H1 (cell line): ENCODE data around the gene PGM2L1. TPM values are rescaled to one million over a fixed set of nuclear protein-coding genes. Genes with fewer than 3 reads are reported as not detected.

Experiments
- BCL11A ChIP-seq, 2 experiments: IDR thresholded peaks; one replicate each; pipeline ENCODE4 v1.6.1; 2011; ENCODE audit warnings: low read depth in 2 of 2, low read length in 2 of 2, mild to moderate bottlenecking in 2 of 2
- CHD1 ChIP-seq: IDR thresholded peaks from 2 replicates; pipeline ENCODE4 v1.6.1; 2012; ENCODE audit warnings: low read depth, low read length, improper control_type of control experiment
- HDAC6 ChIP-seq: IDR thresholded peaks from one replicate; pipeline ENCODE4 v1.7.1; 2012; ENCODE audit warnings: low read depth, mild to moderate bottlenecking, inconsistent platforms, low read length, moderate library complexity
- SIRT6 ChIP-seq: IDR thresholded peaks from one replicate; pipeline ENCODE4 v1.7.1; 2012; ENCODE audit warnings: low read length, inconsistent platforms
- SIX5 ChIP-seq: IDR thresholded peaks from 2 replicates; pipeline ENCODE4 v1.6.1; 2011; ENCODE audit warnings: mild to moderate bottlenecking, low read depth, low read length
- polyA plus RNA-seq, 7 experiments: library from polyadenylated mRNA; depleted of rRNA in 3 of 7; stranded (reverse) in 5 of 7; unstranded in 2 of 7; fragments of >200 nt in 5 of 7; fragments of 200-250 nt in 2 of 7; gene quantifications; 1 replicate in 5 of 7; 2 replicates in 1 of 7; 4 replicates in 1 of 7; pipeline versions ENCODE4 v1.2.1 to v1.2.3, GENCODE V29; 2011 to 2013; ENCODE audit warnings: missing spikeins in 2 of 7, mixed read lengths in 2 of 7
- total RNA-seq: library from RNA; stranded (reverse); fragmentation: NEBNext Ultra II Directional; extraction: Animal tissue kit (Norgen Biotek cat#: 25700); gene quantifications from 2 replicates; pipeline ENCODE4 v1.2.1, GENCODE V29; 2021
- TF ChIP-seq, protein P1 (sequence below): fragments of 300-600 bp; sonication (generic); IDR thresholded peaks from 2 replicates; pipeline ENCODE4 v1.7.1; 2012; ENCODE audit warnings: low read length, moderate library complexity, mild to moderate bottlenecking, inconsistent platforms; ENCODE audit not compliant: insufficient replicate concordance

The PGM2L1 gene
- total and polyA plus RNA-seq, 2 of the 8 experiments (the other 6 are each of a cell fraction or from before 2014, with no cell fraction given) = 5.0 to 42.7 TPM

DNA sequence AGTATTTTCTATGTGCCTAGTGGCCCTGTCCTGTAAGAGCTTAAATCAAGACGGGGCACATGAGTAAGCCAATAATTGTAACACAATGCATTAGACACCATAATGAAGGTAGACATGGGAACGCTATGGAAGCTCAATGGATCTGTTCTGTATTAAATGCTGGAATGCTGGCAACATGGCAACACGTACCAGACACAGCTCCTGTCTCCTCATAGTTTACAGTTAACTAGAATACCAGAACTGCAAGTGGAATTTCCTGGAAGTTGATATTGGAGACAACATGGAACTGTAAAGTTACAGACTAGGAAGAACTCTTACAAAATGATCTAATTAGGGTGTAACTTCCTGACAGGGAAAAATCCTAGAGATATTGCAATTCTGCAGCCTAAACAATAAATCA lies 99.2 kb downstream of the PGM2L1 start (continued):
- TF ChIP-seq, protein P1, sequence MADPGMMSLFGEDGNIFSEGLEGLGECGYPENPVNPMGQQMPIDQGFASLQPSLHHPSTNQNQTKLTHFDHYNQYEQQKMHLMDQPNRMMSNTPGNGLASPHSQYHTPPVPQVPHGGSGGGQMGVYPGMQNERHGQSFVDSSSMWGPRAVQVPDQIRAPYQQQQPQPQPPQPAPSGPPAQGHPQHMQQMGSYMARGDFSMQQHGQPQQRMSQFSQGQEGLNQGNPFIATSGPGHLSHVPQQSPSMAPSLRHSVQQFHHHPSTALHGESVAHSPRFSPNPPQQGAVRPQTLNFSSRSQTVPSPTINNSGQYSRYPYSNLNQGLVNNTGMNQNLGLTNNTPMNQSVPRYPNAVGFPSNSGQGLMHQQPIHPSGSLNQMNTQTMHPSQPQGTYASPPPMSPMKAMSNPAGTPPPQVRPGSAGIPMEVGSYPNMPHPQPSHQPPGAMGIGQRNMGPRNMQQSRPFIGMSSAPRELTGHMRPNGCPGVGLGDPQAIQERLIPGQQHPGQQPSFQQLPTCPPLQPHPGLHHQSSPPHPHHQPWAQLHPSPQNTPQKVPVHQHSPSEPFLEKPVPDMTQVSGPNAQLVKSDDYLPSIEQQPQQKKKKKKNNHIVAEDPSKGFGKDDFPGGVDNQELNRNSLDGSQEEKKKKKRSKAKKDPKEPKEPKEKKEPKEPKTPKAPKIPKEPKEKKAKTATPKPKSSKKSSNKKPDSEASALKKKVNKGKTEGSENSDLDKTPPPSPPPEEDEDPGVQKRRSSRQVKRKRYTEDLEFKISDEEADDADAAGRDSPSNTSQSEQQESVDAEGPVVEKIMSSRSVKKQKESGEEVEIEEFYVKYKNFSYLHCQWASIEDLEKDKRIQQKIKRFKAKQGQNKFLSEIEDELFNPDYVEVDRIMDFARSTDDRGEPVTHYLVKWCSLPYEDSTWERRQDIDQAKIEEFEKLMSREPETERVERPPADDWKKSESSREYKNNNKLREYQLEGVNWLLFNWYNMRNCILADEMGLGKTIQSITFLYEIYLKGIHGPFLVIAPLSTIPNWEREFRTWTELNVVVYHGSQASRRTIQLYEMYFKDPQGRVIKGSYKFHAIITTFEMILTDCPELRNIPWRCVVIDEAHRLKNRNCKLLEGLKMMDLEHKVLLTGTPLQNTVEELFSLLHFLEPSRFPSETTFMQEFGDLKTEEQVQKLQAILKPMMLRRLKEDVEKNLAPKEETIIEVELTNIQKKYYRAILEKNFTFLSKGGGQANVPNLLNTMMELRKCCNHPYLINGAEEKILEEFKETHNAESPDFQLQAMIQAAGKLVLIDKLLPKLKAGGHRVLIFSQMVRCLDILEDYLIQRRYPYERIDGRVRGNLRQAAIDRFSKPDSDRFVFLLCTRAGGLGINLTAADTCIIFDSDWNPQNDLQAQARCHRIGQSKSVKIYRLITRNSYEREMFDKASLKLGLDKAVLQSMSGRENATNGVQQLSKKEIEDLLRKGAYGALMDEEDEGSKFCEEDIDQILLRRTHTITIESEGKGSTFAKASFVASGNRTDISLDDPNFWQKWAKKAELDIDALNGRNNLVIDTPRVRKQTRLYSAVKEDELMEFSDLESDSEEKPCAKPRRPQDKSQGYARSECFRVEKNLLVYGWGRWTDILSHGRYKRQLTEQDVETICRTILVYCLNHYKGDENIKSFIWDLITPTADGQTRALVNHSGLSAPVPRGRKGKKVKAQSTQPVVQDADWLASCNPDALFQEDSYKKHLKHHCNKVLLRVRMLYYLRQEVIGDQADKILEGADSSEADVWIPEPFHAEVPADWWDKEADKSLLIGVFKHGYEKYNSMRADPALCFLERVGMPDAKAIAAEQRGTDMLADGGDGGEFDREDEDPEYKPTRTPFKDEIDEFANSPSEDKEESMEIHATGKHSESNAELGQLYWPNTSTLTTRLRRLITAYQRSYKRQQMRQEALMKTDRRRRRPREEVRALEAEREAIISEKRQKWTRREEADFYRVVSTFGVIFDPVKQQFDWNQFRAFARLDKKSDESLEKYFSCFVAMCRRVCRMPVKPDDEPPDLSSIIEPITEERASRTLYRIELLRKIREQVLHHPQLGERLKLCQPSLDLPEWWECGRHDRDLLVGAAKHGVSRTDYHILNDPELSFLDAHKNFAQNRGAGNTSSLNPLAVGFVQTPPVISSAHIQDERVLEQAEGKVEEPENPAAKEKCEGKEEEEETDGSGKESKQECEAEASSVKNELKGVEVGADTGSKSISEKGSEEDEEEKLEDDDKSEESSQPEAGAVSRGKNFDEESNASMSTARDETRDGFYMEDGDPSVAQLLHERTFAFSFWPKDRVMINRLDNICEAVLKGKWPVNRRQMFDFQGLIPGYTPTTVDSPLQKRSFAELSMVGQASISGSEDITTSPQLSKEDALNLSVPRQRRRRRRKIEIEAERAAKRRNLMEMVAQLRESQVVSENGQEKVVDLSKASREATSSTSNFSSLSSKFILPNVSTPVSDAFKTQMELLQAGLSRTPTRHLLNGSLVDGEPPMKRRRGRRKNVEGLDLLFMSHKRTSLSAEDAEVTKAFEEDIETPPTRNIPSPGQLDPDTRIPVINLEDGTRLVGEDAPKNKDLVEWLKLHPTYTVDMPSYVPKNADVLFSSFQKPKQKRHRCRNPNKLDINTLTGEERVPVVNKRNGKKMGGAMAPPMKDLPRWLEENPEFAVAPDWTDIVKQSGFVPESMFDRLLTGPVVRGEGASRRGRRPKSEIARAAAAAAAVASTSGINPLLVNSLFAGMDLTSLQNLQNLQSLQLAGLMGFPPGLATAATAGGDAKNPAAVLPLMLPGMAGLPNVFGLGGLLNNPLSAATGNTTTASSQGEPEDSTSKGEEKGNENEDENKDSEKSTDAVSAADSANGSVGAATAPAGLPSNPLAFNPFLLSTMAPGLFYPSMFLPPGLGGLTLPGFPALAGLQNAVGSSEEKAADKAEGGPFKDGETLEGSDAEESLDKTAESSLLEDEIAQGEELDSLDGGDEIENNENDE = no peak
- TF ChIP-seq SIRT6 = no peak
- no peak for TF ChIP-seq BCL11A (IDR thresholded peaks at IDR 0.05; ENCODE audit: low read depth in 2 of 2, low read length in 2 of 2)
- TF ChIP-seq SIX5 = no peak
- no peak for TF ChIP-seq HDAC6
- TF ChIP-seq CHD1 = no peak
